ENCODE data around the gene SLC2A4RG.

DNA sequence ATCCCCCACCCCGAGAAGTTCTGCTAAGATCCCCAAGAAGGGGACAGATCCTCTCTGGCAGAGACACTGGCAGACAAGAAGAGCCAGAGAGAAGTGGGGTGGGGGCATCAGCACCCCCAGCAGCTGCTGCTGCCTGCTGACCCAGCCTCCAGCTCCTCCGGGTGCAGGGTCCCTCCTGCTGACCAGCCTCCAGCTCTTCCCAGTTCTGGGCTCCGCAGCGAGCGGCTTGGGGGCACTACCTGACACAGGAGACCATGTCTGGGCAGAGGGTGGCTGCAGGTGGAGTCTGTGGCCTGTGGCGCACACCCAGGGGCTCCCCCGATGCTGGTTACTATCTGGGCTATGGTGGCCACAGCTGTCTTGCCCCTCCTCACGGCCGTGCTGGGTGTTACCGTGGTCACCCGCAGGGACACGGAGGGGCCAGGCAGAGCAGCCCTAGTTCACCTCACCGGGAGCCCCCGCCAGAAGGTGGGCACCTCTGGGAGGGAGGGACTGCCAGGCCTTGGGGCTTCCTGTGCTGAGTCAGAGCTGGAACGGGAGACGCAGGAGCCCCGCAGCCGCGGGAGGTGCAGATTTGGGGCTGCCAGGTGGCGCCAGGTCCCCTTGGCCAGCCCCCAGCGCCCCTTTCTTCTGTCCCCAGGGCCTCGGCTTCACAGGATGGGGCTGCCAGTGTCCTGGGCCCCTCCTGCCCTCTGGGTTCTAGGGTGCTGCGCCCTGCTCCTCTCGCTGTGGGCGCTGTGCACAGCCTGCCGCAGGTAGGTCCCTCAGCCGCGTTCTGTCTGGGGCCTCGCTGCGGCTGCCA is 2.5 kb upstream of the SLC2A4RG start:
- TF ChIP-seq, protein P1, sequence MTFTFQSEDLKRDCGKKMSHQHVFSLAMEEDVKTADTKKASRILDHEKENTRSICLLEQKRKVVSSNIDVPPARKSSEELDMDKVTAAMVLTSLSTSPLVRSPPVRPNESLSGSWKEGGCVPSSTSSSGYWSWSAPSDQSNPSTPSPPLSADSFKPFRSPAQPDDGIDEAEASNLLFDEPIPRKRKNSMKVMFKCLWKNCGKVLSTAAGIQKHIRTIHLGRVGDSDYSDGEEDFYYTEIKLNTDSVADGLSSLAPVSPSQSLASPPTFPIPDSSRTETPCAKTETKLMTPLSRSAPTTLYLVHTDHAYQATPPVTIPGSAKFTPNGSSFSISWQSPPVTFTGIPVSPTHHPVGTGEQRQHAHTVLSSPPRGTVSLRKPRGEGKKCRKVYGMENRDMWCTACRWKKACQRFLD (CRISPR knock-in tag; IDR thresholded peaks at IDR 0.05; ENCODE audit: borderline replicate concordance) = no peak
- TF ChIP-seq ZNF432 (CRISPR knock-in tag; IDR thresholded peaks at IDR 0.05; ENCODE audit: borderline replicate concordance) (no peak), ELF4 (CRISPR knock-in tag; IDR thresholded peaks at IDR 0.05; ENCODE audit: borderline replicate concordance) (no peak), JDP2 (CRISPR knock-in tag; IDR thresholded peaks at IDR 0.05; ENCODE audit: borderline replicate concordance) (no peak), POLR2A (IDR thresholded peaks at IDR 0.05; ENCODE audit: insufficient read depth in 1 of 2, low read depth in 2 of 2, low read length in 2 of 2) (0 out of 4 replicates have a peak, but pooled peaks of 1 of the 2 experiments have one; percentile 1), REPIN1 (CRISPR knock-in tag; IDR thresholded peaks at IDR 0.05; ENCODE audit: borderline replicate concordance, low read depth) (peak; percentile 21; the same call in 1 of the 2 replicates), CTCF (CRISPR knock-in tag; IDR thresholded peaks at IDR 0.05) (peak; percentile 35), ZNF720 (CRISPR knock-in tag; IDR thresholded peaks at IDR 0.05) (no peak), ZNF142 (CRISPR knock-in tag; IDR thresholded peaks at IDR 0.05) (no peak), PHF21A (CRISPR knock-in tag; IDR thresholded peaks at IDR 0.05) (no peak), HNRNPLL (IDR thresholded peaks at IDR 0.05; ENCODE audit: low read depth, low read length, poor library complexity, severe bottlenecking) (peak; percentile 48)
- TF ChIP-seq, protein P2, sequence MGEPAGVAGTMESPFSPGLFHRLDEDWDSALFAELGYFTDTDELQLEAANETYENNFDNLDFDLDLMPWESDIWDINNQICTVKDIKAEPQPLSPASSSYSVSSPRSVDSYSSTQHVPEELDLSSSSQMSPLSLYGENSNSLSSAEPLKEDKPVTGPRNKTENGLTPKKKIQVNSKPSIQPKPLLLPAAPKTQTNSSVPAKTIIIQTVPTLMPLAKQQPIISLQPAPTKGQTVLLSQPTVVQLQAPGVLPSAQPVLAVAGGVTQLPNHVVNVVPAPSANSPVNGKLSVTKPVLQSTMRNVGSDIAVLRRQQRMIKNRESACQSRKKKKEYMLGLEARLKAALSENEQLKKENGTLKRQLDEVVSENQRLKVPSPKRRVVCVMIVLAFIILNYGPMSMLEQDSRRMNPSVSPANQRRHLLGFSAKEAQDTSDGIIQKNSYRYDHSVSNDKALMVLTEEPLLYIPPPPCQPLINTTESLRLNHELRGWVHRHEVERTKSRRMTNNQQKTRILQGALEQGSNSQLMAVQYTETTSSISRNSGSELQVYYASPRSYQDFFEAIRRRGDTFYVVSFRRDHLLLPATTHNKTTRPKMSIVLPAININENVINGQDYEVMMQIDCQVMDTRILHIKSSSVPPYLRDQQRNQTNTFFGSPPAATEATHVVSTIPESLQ (CRISPR knock-in tag; conservative IDR thresholded peaks at IDR 0.05) = no peak

Measured in HepG2 (cell line).